Left ventricle myocardium superior (tissue), 1 donor: Measurements from ENCODE around the gene ATP5F1A. TPM values are rescaled to one million over a fixed set of nuclear protein-coding genes. Genes with fewer than 3 reads are reported as not detected.

Experiments
- total RNA-seq: library from RNA; stranded (reverse); fragmentation: NEBNext Ultra II Directional; extraction: Animal tissue kit (Norgen Biotek cat#: 25700); gene quantifications from one replicate; pipeline ENCODE4 v1.2.1, GENCODE V29; 2021
- donor health status: DM: no; HTN: yes; CAD: no; lungs with severe emphysema.

Gene ATP5F1A
- total RNA-seq, 1 donor from 2014 or later = 1,799 TPM

Other genes with a start within 250 kb of the ATP5F1A start
- gene EPG5, start 131.0 kb downstream of the ATP5F1A start, total RNA-seq = 18.7 TPM
- gene PSTPIP2, start 26.0 kb downstream of the ATP5F1A start, total RNA-seq = 2.7 TPM
- gene HAUS1, start 6.1 kb upstream of the ATP5F1A start, total RNA-seq = 7.0 TPM